MCF 10A (cell line): ENCODE data around the gene DPPA4. TPM values are rescaled to one million over a fixed set of nuclear protein-coding genes. Genes with fewer than 3 reads are reported as not detected.

Experiments used
- BruUV-seq: library from RNA; stranded (reverse); fragments of 400-500 nt; replicated peaks from 2 replicates; lab custom pipeline; 2021; lab: Mats Ljungman, UMichigan
- CTCF ChIA-PET: fragments of 300-600 bp; sonication (Branson Sonifier 250); formaldehyde crosslinking; extraction: SDS; loops from one replicate; lab custom pipeline; 2021; ENCODE audit warnings: antibody characterized with exemption, inconsistent platforms; lab: Yijun Ruan, JAX
- POLR2A ChIA-PET: fragments of 300-600, 350-650 bp; sonication (Branson Sonifier 250); formaldehyde crosslinking; extraction: SDS; loops from one replicate; lab custom pipeline; 2020; ENCODE audit warnings: antibody characterized with exemption, inconsistent platforms; lab: Yijun Ruan, JAX
- DNase-seq: peaks from one replicate; pipeline ENCODE4 v3.0.0-alpha.2; 2018; ENCODE audit not compliant: unreplicated experiment
- H3K27ac Mint-ChIP-seq: one replicate; pipeline ENCODE4 v1.8.0; 2022; ENCODE audit warnings: mild to moderate bottlenecking, low read depth, mixed read lengths; ENCODE audit not compliant: unreplicated experiment
- H3K27me3 Mint-ChIP-seq: one replicate; pipeline ENCODE4 v1.8.0; 2022; ENCODE audit warnings: mixed read lengths; ENCODE audit not compliant: insufficient read depth, unreplicated experiment
- H3K36me3 Mint-ChIP-seq: one replicate; pipeline ENCODE4 v1.8.0; 2022; ENCODE audit warnings: mild to moderate bottlenecking, moderate library complexity, mixed read lengths; ENCODE audit not compliant: insufficient read depth, unreplicated experiment
- H3K4me1 Mint-ChIP-seq: one replicate; pipeline ENCODE4 v1.8.0; 2022; ENCODE audit warnings: mixed read lengths; ENCODE audit not compliant: insufficient read depth, unreplicated experiment
- H3K4me3 Mint-ChIP-seq: one replicate; pipeline ENCODE4 v1.8.0; 2022; ENCODE audit warnings: mild to moderate bottlenecking, moderate library complexity, mixed read lengths; ENCODE audit not compliant: unreplicated experiment
- H3K9me3 Mint-ChIP-seq: one replicate; pipeline ENCODE4 v1.8.0; 2022; ENCODE audit warnings: mixed read lengths; ENCODE audit not compliant: unreplicated experiment
- intact Hi-C: fragments of 100-400 bp; cut with micrococcal nuclease; formaldehyde crosslinking; loops from 2 replicates; pipeline ENCODE4 v1.14.1; 2022
- total RNA-seq: library from RNA; stranded (reverse); gene quantifications from 2 replicates; pipeline ENCODE4 v1.2.3, GENCODE V29; 2022
- TF ChIP-seq, protein P1 (sequence below): fragments of 200-600 bp; IDR thresholded peaks from one replicate; pipeline ENCODE4 v1.8.0; 2022; ENCODE audit warnings: antibody characterized with exemption, mild to moderate bottlenecking; ENCODE audit not compliant: unreplicated experiment

The DPPA4 gene
- total RNA-seq, 1 experiment from 2014 or later: not detected

DNA sequence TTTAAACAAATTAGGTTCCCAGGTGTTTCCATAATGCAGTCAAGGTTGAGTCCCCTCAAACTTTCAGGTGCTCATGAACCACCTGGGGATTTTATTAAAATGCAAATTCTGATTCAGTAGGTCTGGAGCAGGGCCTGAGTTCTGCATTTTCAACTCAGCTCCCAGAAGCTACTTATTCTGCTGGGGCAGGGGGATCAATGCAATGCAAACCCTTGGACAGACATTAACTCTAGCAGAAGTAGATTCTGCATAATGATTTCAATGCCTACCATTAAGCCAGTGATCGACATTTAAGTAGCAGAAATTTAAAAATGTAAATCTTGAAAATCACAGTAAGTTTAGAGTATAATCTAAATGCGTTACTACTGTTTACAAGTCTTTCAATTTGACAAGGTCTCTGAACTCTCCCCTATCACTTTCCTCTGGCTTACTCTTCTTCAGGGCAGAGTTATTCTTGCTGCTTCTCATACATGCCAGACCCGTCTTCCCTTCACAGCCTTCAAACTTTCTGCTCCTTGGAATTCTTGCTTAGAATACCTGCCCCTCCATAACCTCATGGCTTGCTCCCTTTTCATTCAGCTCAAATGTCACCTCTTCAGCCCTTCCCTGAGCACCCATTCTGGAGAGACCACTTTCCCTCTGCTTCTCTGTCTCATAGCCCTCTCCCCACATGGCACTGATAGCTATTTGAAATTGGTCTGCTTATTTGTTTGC lies 19.3 kb upstream of the DPPA4 start:
- no TSS peak for BruUV-seq
- no peak for DNase-seq
- Mint-ChIP-seq H3K36me3 (no peaks in the 10 kb centered on the region), H3K4me3 (no peak overlapping the region), H3K27ac (no peak overlapping the region), H3K9me3 (no peaks in the 10 kb centered on the region), H3K27me3 (no peaks in the 10 kb centered on the region), H3K4me1 (no peaks in the 10 kb centered on the region)
- TF ChIP-seq, protein P1, sequence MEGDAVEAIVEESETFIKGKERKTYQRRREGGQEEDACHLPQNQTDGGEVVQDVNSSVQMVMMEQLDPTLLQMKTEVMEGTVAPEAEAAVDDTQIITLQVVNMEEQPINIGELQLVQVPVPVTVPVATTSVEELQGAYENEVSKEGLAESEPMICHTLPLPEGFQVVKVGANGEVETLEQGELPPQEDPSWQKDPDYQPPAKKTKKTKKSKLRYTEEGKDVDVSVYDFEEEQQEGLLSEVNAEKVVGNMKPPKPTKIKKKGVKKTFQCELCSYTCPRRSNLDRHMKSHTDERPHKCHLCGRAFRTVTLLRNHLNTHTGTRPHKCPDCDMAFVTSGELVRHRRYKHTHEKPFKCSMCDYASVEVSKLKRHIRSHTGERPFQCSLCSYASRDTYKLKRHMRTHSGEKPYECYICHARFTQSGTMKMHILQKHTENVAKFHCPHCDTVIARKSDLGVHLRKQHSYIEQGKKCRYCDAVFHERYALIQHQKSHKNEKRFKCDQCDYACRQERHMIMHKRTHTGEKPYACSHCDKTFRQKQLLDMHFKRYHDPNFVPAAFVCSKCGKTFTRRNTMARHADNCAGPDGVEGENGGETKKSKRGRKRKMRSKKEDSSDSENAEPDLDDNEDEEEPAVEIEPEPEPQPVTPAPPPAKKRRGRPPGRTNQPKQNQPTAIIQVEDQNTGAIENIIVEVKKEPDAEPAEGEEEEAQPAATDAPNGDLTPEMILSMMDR: no peak
- CTCF ChIA-PET: interaction anchor here (0.6 to 0.9 kb wide), 2 partner anchors 24 to 31 kb away, joined by 3 read pairs; no protein-coding TSS in a partner anchor
- POLR2A ChIA-PET: no interaction called here
- intact Hi-C loops: no loop called here

DNA sequence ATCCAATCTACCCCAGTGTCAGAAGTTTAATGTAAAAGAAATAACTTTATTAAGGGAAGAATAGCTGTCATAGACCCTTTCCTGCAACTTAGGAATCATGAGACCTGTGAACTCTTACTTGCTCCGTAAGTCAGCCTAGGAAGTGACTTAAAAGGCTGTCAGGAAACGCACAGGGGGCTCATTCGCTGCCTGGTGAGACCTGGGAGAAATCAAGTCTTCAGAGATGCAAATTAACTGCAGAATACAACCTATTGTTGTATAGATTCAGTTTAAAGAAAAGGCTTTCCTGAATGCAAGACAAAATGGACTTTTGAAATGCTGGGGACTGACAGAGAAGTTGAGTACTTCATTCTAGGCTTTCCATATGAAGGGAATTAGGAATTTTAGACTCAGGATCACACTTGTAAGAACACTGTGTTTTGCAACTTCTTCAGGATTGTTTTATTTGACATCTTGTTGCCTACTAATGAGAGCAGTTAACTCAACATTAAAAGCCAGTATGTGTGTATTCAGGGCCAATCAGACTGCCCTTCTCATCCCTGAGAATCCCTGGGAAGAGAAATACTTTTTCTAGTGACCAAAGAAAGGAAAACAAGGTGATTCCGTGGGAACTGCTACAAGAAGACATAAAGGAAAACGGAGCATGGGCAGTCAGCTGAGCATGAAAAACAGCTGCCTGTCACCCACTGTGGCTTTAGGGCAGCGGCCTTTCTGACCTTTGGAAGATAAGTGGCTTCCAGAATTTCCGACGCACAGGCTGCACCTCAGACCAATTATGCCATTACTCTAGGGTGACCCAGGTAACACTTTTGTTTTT lies 18.5 kb upstream of the DPPA4 start:
- Mint-ChIP-seq H3K27me3 (no peaks in the 10 kb centered on the region), H3K4me3 (no peak overlapping the region), H3K4me1 (no peaks in the 10 kb centered on the region), H3K27ac (no peak overlapping the region), H3K9me3 (no peaks in the 10 kb centered on the region), H3K36me3 (no peaks in the 10 kb centered on the region)
- TF ChIP-seq, protein P1: no peak
- POLR2A ChIA-PET: no interaction called here
- no peak for DNase-seq
- BruUV-seq: no TSS peak
- CTCF ChIA-PET: no interaction called here
- intact Hi-C loops: no loop called here

DNA sequence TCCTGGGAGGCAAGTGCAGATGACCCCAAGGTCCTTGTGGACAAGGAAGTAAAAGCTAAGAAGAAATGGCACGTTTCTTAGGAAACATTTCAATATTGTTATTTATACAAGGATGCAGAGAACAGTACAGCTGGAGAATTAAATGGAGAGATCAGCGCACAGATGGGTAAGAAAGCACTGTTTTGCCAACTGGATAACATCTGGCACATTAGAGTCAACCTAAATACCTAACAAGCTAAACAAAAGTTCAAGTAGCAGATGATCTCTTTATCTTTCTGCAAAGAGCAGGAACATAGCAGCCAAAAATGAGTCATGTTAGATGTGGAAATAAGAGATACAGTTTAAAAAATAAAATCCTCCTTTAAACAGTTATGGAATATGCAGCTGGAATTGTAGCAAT lies 15.7 kb upstream of the DPPA4 start:
- Mint-ChIP-seq H3K9me3 (no peaks in the 10 kb centered on the region), H3K4me3 (no peak overlapping the region), H3K27ac (peak overlapping the region; percentile 13), H3K4me1 (no peaks in the 10 kb centered on the region), H3K36me3 (no peaks in the 10 kb centered on the region), H3K27me3 (no peaks in the 10 kb centered on the region)
- ChIA-PET POLR2A (no interaction called here), CTCF (interaction anchor here (0.5 to 0.7 kb wide), 2 partner anchors 129 to 327 kb away, joined by 3 read pairs; no protein-coding TSS in a partner anchor)
- intact Hi-C loops: no loop called here
- no TSS peak for BruUV-seq
- no peak for DNase-seq
- TF ChIP-seq, protein P1: no peak

DNA sequence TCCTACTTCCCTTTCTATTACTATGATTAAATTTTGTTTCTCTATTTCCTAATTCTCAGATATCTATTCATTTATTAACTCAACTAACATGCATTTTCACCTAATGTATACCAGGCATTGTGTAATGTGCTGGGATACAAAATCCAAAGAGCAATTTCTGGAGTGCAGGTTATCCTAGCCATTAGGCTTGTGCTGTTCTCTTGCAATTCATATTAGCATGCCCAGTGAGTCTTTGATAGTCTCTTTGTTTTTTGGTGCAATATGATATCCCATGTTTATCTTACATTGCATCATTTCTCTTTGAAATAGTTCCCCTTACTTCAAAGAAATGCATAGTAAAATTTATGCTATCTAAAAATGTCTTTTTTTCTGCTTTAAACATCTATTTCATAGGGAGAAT lies 13.9 kb upstream of the DPPA4 start:
- POLR2A ChIA-PET: no interaction called here
- TF ChIP-seq, protein P1: no peak
- DNase-seq: no peak
- no peaks in the 10 kb centered on the region for H3K36me3 Mint-ChIP-seq
- CTCF ChIA-PET: no interaction called here
- H3K27me3 Mint-ChIP-seq: no peaks in the 10 kb centered on the region
- no peak overlapping the region for H3K4me3 Mint-ChIP-seq
- BruUV-seq: no TSS peak
- H3K4me1 Mint-ChIP-seq: no peaks in the 10 kb centered on the region
- no peaks in the 10 kb centered on the region for H3K9me3 Mint-ChIP-seq
- intact Hi-C loops: no loop called here
- H3K27ac Mint-ChIP-seq: no peak overlapping the region
